ENCODE measurements around the gene NT5DC3.

DNA sequence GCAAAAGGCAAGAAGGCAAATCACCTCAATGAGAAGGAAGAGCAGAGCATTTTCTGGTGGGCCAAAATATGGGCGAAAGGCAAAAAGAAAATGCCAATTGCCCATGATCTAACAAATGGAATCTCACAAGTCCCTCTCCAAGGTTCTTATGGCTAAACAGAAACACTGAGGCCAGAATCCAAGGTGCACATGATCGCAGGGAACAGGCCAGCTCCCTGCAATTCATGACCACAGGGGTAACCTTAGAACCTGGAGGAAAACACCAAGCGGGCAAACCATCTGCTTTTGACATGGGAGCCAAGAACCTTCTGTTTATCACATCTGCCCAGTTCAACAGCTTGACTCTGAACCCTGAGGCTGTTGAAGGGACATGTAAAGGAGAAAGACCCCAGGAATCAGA is 60.0 kb downstream of the NT5DC3 start:
- no peak for TF ChIP-seq POLR2A (IDR thresholded peaks at IDR 0.05; ENCODE audit: low read depth, low read length)
- TF ChIP-seq TAF1 (IDR thresholded peaks at IDR 0.05; ENCODE audit: low read depth, low read length) = no peak
- TF ChIP-seq POLR2AphosphoS5 (IDR thresholded peaks at IDR 0.05; ENCODE audit: low read depth, low read length) = no peak
